Activated B cell treated with CpG ODN at 0.5 μM for 24 hours (primary cell): ENCODE measurements around the gene C11orf21. TPM values are rescaled to one million over a fixed set of nuclear protein-coding genes. Genes with fewer than 3 reads are reported as not detected.

ENCODE experiments used
- ATAC-seq: fragments of 200-7000 bp; cut with Tn5 transposase; one replicate; pipeline ENCODE4 v1.10.0; 2021; ENCODE audit warnings: low read depth, mild to moderate bottlenecking, moderate library complexity
- CTCF ChIA-PET: fragments of 350-600 bp; sonication (Branson Sonifier 250); formaldehyde crosslinking; loops from one replicate; lab custom pipeline; 2021; ENCODE audit warnings: antibody characterized with exemption; lab: Charles Lee
- POLR2A ChIA-PET: fragments of 350-600 bp; sonication (Branson Sonifier 250); formaldehyde crosslinking; loops from one replicate; lab custom pipeline; 2021; ENCODE audit warnings: antibody characterized with exemption; lab: Charles Lee
- DNase-seq: peaks from one replicate; pipeline ENCODE4 v3.0.0; 2022
- H3K27ac Mint-ChIP-seq: one replicate; pipeline ENCODE4 v1.8.0; 2020; ENCODE audit warnings: mixed read lengths
- H3K27me3 Mint-ChIP-seq: one replicate; pipeline ENCODE4 v1.8.0; 2021; ENCODE audit warnings: mixed read lengths
- H3K36me3 Mint-ChIP-seq: one replicate; pipeline ENCODE4 v1.8.0; 2021; ENCODE audit warnings: low read depth, mixed read lengths
- H3K4me1 Mint-ChIP-seq: one replicate; pipeline ENCODE4 v1.8.0; 2021; ENCODE audit warnings: mixed read lengths
- H3K4me3 Mint-ChIP-seq: one replicate; pipeline ENCODE4 v1.8.0; 2020; ENCODE audit warnings: mild to moderate bottlenecking, mixed read lengths
- H3K9me3 Mint-ChIP-seq: one replicate; pipeline ENCODE4 v1.8.0; 2020; ENCODE audit warnings: mixed read lengths
- intact Hi-C: fragments of 100-400 bp; cut with micrococcal nuclease; formaldehyde crosslinking; loops from one replicate; pipeline ENCODE4 v1.15.1; 2024
- total RNA-seq: library from RNA; stranded (reverse); gene quantifications from 2 replicates; pipeline ENCODE4 v1.2.3, GENCODE V29; 2022
- TF ChIP-seq, protein P1 (sequence below): fragments of 200-600 bp; IDR thresholded peaks from one replicate; pipeline ENCODE4 v1.8.0; 2022; ENCODE audit warnings: antibody characterized with exemption, mild to moderate bottlenecking

The C11orf21 gene
- total RNA-seq, 1 donor from 2014 or later: 8.8 TPM

DNA sequence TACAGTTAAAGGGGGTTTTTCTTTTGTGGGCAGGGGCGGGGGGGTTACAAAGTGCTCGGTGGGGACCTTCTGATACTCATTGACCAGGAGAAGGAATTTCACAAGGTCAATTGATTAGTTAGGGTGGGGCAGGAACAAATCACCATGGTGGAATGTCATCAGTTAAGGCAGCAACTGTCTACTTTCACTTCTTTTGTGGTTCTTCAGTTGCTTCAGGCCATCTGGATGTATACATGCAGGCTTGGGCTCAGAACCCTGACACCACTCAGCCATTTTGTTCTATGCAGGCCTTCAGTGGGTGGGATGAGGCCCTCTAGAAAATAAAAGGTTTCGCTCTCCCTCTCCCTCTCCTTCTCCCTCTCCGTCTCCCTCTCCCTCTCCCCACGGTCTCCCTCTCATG is 29.7 kb upstream of the C11orf21 start:
- no peaks in the 10 kb centered on the region for H3K4me1 Mint-ChIP-seq
- H3K27ac Mint-ChIP-seq: no peak overlapping the region
- TF ChIP-seq, protein P1, sequence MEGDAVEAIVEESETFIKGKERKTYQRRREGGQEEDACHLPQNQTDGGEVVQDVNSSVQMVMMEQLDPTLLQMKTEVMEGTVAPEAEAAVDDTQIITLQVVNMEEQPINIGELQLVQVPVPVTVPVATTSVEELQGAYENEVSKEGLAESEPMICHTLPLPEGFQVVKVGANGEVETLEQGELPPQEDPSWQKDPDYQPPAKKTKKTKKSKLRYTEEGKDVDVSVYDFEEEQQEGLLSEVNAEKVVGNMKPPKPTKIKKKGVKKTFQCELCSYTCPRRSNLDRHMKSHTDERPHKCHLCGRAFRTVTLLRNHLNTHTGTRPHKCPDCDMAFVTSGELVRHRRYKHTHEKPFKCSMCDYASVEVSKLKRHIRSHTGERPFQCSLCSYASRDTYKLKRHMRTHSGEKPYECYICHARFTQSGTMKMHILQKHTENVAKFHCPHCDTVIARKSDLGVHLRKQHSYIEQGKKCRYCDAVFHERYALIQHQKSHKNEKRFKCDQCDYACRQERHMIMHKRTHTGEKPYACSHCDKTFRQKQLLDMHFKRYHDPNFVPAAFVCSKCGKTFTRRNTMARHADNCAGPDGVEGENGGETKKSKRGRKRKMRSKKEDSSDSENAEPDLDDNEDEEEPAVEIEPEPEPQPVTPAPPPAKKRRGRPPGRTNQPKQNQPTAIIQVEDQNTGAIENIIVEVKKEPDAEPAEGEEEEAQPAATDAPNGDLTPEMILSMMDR: no peak
- no peak overlapping the region for H3K4me3 Mint-ChIP-seq
- peaks cover 3% of the 10 kb centered on the region for H3K36me3 Mint-ChIP-seq
- H3K27me3 Mint-ChIP-seq: peaks cover 6% of the 10 kb centered on the region
- ATAC-seq (no peak), DNase-seq (no peak)
- ChIA-PET POLR2A (no interaction called here), CTCF (no interaction called here)
- peaks cover 11% of the 10 kb centered on the region for H3K9me3 Mint-ChIP-seq
- intact Hi-C loops: no loop called here

DNA sequence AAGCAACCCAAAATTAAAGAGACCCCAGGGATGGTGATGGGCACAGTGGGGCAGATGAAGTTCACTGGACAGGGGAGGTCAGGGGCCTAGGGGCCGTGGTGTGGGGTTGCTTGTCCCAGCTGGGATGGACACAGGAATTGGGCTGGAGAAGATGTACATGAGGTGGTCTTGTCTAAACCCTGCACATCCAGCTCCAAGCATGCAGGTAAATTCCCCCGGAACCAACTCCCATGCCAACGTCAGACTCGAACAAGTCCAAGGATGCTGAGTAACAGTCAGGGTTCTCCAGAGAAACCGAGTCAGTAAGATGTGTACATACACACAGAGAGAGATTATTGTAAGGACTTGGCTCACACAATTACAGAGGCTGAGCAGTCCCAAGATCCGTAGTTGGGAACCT is 29.0 kb upstream of the C11orf21 start:
- H3K9me3 Mint-ChIP-seq: peaks cover 11% of the 10 kb centered on the region
- TF ChIP-seq, protein P1: no peak
- H3K27me3 Mint-ChIP-seq: peaks cover 8% of the 10 kb centered on the region
- no peak overlapping the region for H3K4me3 Mint-ChIP-seq
- no peak for DNase-seq
- ATAC-seq: no peak
- intact Hi-C loops: no loop called here
- H3K27ac Mint-ChIP-seq: no peak overlapping the region
- CTCF ChIA-PET: no interaction called here
- H3K36me3 Mint-ChIP-seq: peaks cover 3% of the 10 kb centered on the region
- POLR2A ChIA-PET: no interaction called here
- no peaks in the 10 kb centered on the region for H3K4me1 Mint-ChIP-seq

DNA sequence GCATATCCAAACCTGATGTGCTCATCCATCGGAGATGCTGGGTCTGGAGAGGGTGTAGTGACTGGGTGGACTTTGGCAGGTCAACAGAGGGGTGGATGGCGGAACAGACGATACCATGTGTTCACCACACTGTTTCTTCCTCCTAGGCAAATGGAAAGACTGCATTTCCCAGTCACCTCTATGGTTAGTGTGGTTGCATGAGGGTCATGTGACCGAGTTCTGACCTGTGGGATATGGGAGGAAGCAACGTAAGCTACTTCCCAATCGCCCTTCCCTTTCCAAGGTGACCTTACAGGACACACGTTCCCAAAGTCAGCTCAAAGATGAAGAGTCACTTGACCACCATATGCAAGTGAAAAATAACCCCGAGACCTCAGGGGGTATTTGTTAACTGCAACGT is 27.8 kb upstream of the C11orf21 start:
- DNase-seq (no peak), ATAC-seq (no peak)
- H3K27me3 Mint-ChIP-seq: peaks cover 10% of the 10 kb centered on the region
- H3K36me3 Mint-ChIP-seq: peaks cover 3% of the 10 kb centered on the region
- TF ChIP-seq, protein P1: no peak
- intact Hi-C loops: no loop called here
- ChIA-PET POLR2A (no interaction called here), CTCF (no interaction called here)
- no peaks in the 10 kb centered on the region for H3K4me1 Mint-ChIP-seq
- no peak overlapping the region for H3K27ac Mint-ChIP-seq
- no peak overlapping the region for H3K4me3 Mint-ChIP-seq
- H3K9me3 Mint-ChIP-seq: peaks cover 12% of the 10 kb centered on the region

DNA sequence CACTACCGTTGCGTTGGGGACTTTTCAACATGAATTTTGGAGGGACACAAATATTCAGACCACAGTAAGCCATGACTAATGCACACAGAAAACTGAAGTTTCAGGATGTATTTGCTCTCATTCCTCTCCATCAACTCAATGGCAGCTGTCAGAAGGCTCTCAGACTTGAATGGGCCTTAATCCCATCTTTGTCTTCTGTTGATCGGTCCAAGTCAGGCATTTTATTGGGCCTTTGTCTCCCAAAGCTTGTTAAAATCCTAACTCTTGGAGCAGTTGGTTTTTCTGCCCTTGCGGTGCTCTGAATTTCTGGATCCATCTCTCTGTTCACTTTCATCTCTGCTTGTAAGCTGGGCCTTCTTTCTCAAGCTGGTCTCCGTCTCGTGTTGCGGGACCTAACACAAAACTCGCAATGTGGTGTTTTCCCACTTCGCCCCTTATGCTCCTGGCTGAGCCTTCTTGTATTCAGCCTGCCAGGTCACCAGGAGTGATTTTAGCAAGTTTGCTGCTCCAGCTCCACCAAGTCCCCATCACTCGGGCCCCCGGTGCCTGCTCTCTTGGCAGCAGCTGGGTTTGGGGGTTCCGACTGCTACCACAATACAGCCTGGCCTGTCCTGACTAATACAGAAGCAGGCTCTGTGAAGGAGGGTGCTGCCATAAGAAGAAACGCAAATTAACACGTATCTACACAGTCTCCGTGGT is 27.1 kb upstream of the C11orf21 start:
- TF ChIP-seq, protein P1: no peak
- Mint-ChIP-seq H3K9me3 (peaks cover 13% of the 10 kb centered on the region), H3K27ac (no peak overlapping the region), H3K36me3 (peaks cover 3% of the 10 kb centered on the region), H3K4me3 (no peak overlapping the region), H3K27me3 (peaks cover 12% of the 10 kb centered on the region), H3K4me1 (no peaks in the 10 kb centered on the region)
- ATAC-seq (no peak), DNase-seq (no peak)
- ChIA-PET CTCF (no interaction called here), POLR2A (no interaction called here)
- intact Hi-C loops: no loop called here

DNA sequence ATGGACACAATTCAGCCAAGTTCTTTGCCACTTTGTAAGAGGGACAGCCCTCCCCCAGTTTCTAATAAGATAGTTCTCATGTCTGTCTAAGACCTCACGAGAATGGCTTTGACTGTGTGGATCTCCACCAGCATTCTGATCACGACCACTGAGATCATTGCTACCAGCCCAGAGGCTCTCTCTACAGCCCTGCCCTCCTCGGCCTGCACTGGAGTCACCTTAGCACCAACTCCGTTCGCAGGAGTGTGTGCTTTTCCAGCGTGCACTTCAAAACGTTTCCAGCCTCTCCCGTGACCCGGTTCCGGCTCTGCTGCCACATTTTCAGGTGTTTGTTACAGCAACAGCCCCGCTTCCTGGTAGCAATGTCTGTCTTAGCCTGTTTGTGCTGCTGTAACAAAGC is 26.3 kb upstream of the C11orf21 start:
- ChIA-PET CTCF (no interaction called here), POLR2A (no interaction called here)
- H3K4me3 Mint-ChIP-seq: no peak overlapping the region
- peaks cover 3% of the 10 kb centered on the region for H3K36me3 Mint-ChIP-seq
- no peak for ATAC-seq
- H3K4me1 Mint-ChIP-seq: no peaks in the 10 kb centered on the region
- TF ChIP-seq, protein P1: no peak
- H3K27ac Mint-ChIP-seq: no peak overlapping the region
- intact Hi-C loops: no loop called here
- DNase-seq: no peak
- peaks cover 12% of the 10 kb centered on the region for H3K27me3 Mint-ChIP-seq
- H3K9me3 Mint-ChIP-seq: peaks cover 17% of the 10 kb centered on the region
